IMR-90 (cell line): ENCODE data around the gene ARFIP1. TPM values are rescaled to one million over a fixed set of nuclear protein-coding genes. Genes with fewer than 3 reads are reported as not detected.

Source experiments
- ATAC-seq: fragments of 200-7000 bp; cut with Tn5 transposase; 2 replicates; pipeline ENCODE4 v1.9.1; 2020; ENCODE audit warnings: low read depth, mild to moderate bottlenecking, moderate library complexity
- Bru-seq: library from RNA; stranded (reverse); fragments of 400-500 nt; gene quantifications from one replicate; lab custom pipeline; 2021; lab: Mats Ljungman, UMichigan
- BruChase-seq, 2 experiments: library from RNA; stranded (reverse); fragments of 400-500 nt; gene quantifications; one replicate each; lab custom pipeline; 2021; lab: Mats Ljungman, UMichigan
- BruUV-seq: library from RNA; stranded (reverse); fragments of 400-500 nt; replicated peaks from 2 replicates; lab custom pipeline; 2021; lab: Mats Ljungman, UMichigan
- CTCF ChIA-PET: fragments of 300-600 bp; formaldehyde crosslinking; extraction: SDS; loops from one replicate; lab custom pipeline; 2021; ENCODE audit warnings: antibody characterized with exemption; lab: Yijun Ruan, JAX
- POLR2A ChIA-PET: fragments of 300-600 bp; sonication (Branson Sonifier 250); formaldehyde crosslinking; loops from one replicate; lab custom pipeline; 2022; ENCODE audit warnings: antibody characterized with exemption; ENCODE audit not compliant: unreplicated experiment; lab: Charles Lee
- DNase-seq: peaks from one replicate; pipeline ENCODE4 v3.0.0; 2013
- H2AFZ ChIP-seq: replicated peaks from 2 replicates; pipeline ENCODE3; 2013; ENCODE audit warnings: low read length, mild to moderate bottlenecking; ENCODE audit not compliant: poor library complexity
- H2AK5ac ChIP-seq: 2 replicates; pipeline ENCODE4 v1.6.1; 2013; ENCODE audit warnings: low read depth, low read length, inconsistent platforms
- H2AK9ac ChIP-seq: replicated peaks from 2 replicates; pipeline ENCODE3; 2013; ENCODE audit warnings: mild to moderate bottlenecking, low read depth, low read length, moderate library complexity; ENCODE audit not compliant: poor library complexity
- H2BK120ac ChIP-seq: 2 replicates; pipeline ENCODE4 v1.6.1; 2013; ENCODE audit warnings: low read depth, low read length, inconsistent platforms
- H2BK15ac ChIP-seq: 3 replicates; pipeline ENCODE4 v1.6.1; 2013; ENCODE audit warnings: low read depth, low read length, inconsistent platforms
- H2BK20ac ChIP-seq: 2 replicates; pipeline ENCODE4 v1.6.1; 2013; ENCODE audit warnings: low read depth, mild to moderate bottlenecking, inconsistent platforms, low read length, moderate library complexity
- H2BK5ac ChIP-seq: 2 replicates; pipeline ENCODE4 v1.6.1; 2013; ENCODE audit warnings: mild to moderate bottlenecking, low read depth, low read length, inconsistent platforms; ENCODE audit not compliant: poor library complexity, severe bottlenecking
- H3K14ac ChIP-seq: replicated peaks from 2 replicates; pipeline ENCODE4 v1.6.1; 2013; ENCODE audit warnings: low read depth, low read length, inconsistent platforms
- H3K18ac ChIP-seq: 2 replicates; pipeline ENCODE4 v1.6.1; 2013; ENCODE audit warnings: low read depth, low read length, control low read depth
- H3K23ac ChIP-seq: 2 replicates; pipeline ENCODE4 v1.6.1; 2013; ENCODE audit warnings: low read depth, low read length, inconsistent platforms
- H3K27ac ChIP-seq: 2 replicates; pipeline ENCODE4 v1.5.1; 2013; ENCODE audit warnings: mild to moderate bottlenecking, control low read depth, low read length; ENCODE audit not compliant: insufficient read depth
- H3K27me3 ChIP-seq: 2 replicates; pipeline ENCODE4 v1.6.1; 2013; ENCODE audit warnings: low read length; ENCODE audit not compliant: control insufficient read depth, insufficient read depth
- H3K36me3 ChIP-seq: 2 replicates; pipeline ENCODE4 v1.6.1; 2013; ENCODE audit warnings: low read length, mixed read lengths; ENCODE audit not compliant: control insufficient read depth, insufficient read depth
- H3K4ac ChIP-seq: 2 replicates; pipeline ENCODE4 v1.6.1; 2013; ENCODE audit warnings: low read depth, low read length, inconsistent platforms
- H3K4me1 ChIP-seq: 2 replicates; pipeline ENCODE4 v1.6.1; 2013; ENCODE audit warnings: low read length, mixed read lengths; ENCODE audit not compliant: control insufficient read depth, insufficient read depth
- H3K4me2 ChIP-seq: 2 replicates; pipeline ENCODE4 v1.6.1; 2013; ENCODE audit warnings: low read depth, mild to moderate bottlenecking, control low read depth, low read length, moderate library complexity
- H3K4me3 ChIP-seq: 2 replicates; pipeline ENCODE4 v1.5.1; 2013; ENCODE audit warnings: low read depth, mild to moderate bottlenecking, control low read depth, low read length, moderate library complexity; ENCODE audit not compliant: insufficient read depth
- H3K56ac ChIP-seq: 2 replicates; pipeline ENCODE4 v1.6.1; 2013; ENCODE audit warnings: low read length, inconsistent platforms; ENCODE audit not compliant: insufficient read depth; ENCODE audit errors: extremely low read depth
- H3K79me1 ChIP-seq, 2 experiments: 2 replicates each; pipeline ENCODE4 v1.6.1; 2013; ENCODE audit warnings: low read length in 2 of 2, inconsistent platforms in 1 of 2, low read depth in 1 of 2
- H3K9ac ChIP-seq: 2 replicates; pipeline ENCODE4 v1.6.1; 2013; ENCODE audit warnings: low read depth, low read length, control low read depth
- H3K9me1 ChIP-seq: 2 replicates; pipeline ENCODE4 v1.6.1; 2013; ENCODE audit warnings: low read length, inconsistent platforms; ENCODE audit not compliant: insufficient read depth
- H3K9me3 ChIP-seq: 2 replicates; pipeline ENCODE4 v1.6.1; 2013; ENCODE audit warnings: low read length; ENCODE audit not compliant: control insufficient read depth, insufficient read depth
- H4K20me1 ChIP-seq: 2 replicates; pipeline ENCODE4 v1.6.1; 2013; ENCODE audit warnings: low read length, inconsistent platforms; ENCODE audit not compliant: insufficient read depth
- H4K5ac ChIP-seq: 2 replicates; pipeline ENCODE4 v1.6.1; 2013; ENCODE audit warnings: mild to moderate bottlenecking, low read depth, low read length, control low read depth
- H4K8ac ChIP-seq, 2 experiments: 2 replicates each; pipeline ENCODE4 v1.6.1; 2013; ENCODE audit warnings: low read depth in 2 of 2, low read length in 2 of 2, control low read depth in 1 of 2, inconsistent platforms in 1 of 2
- H4K91ac ChIP-seq: 2 replicates; pipeline ENCODE4 v1.6.1; 2013; ENCODE audit warnings: low read depth, low read length, inconsistent platforms; ENCODE audit not compliant: insufficient read depth
- MAZ ChIP-seq: IDR thresholded peaks from 2 replicates; pipeline ENCODE4 v1.6.1; 2012; ENCODE audit warnings: low read depth, mild to moderate bottlenecking, low read length, improper control_type of control experiment, moderate library complexity, borderline replicate concordance
- MXI1 ChIP-seq: IDR thresholded peaks from 2 replicates; pipeline ENCODE4 v1.6.1; 2012; ENCODE audit warnings: low read depth, mild to moderate bottlenecking, low read length, moderate library complexity, borderline replicate concordance
- POLR2A ChIP-seq: IDR thresholded peaks from 2 replicates; pipeline ENCODE4 v1.6.1; 2012; ENCODE audit warnings: mild to moderate bottlenecking, low read depth, low read length
- RAD21 ChIP-seq: IDR thresholded peaks from 2 replicates; pipeline ENCODE4 v1.6.1; 2012; ENCODE audit warnings: low read length, improper control_type of control experiment
- RCOR1 ChIP-seq: IDR thresholded peaks from 2 replicates; pipeline ENCODE4 v1.6.1; 2012; ENCODE audit warnings: mild to moderate bottlenecking, low read length, improper control_type of control experiment; ENCODE audit not compliant: insufficient replicate concordance
- SMC3 ChIP-seq: fragments of 150-350 bp; IDR thresholded peaks from 2 replicates; pipeline ENCODE4 v1.6.1; 2016; ENCODE audit warnings: low read depth, mild to moderate bottlenecking, antibody characterized with exemption, low read length, moderate library complexity
- WGBS, 2 experiments: methylation state at CpG; one replicate each; pipeline versions ENCODE4 v1.1.5 to v1.1.7; 2013; ENCODE audit warnings: missing lambda C conversion rate in 2 of 2; ENCODE audit not compliant: insufficient read length in 1 of 2; ENCODE audit errors: extremely low coverage in 2 of 2; 5-methylcytosine and 5-hydroxymethylcytosine counted together
- dilution Hi-C: fragments of 300-500 bp; cut with HindIII; formaldehyde crosslinking; loops from one replicate; pipeline ENCODE4 v1.14.3; 2018; ENCODE audit warnings: low sequenced_read_pairs; ENCODE audit not compliant: unreplicated experiment
- in situ Hi-C: fragments of 300-500 bp; cut with MboI; formaldehyde crosslinking; loops from 3 replicates; pipeline ENCODE4 v1.14.3; 2019; ENCODE audit warnings: low sequenced_read_pairs, inconsistent platforms, mixed read lengths
- intact Hi-C: fragments of 100-400 bp; cut with micrococcal nuclease; formaldehyde crosslinking; loops from 2 replicates; pipeline ENCODE4 v1.10.0; 2022
- long read RNA-seq: library from polyadenylated mRNA; unstranded; transcript quantifications from one replicate; pipeline ENCODE4 v2.0.0, GENCODE V29; 2021; ENCODE audit not compliant: unreplicated experiment
- polyA plus RNA-seq, 3 experiments: library from polyadenylated mRNA; depleted of rRNA; stranded (reverse); fragments of >200 nt; gene quantifications; 2 replicates each; pipeline ENCODE4 v1.2.3, GENCODE V29; 2012; ENCODE audit warnings: low replicate concordance in 1 of 3
- total RNA-seq: library from RNA; depleted of rRNA; stranded (reverse); fragments of >200 nt; gene quantifications from 2 replicates; pipeline ENCODE4 v1.2.3, GENCODE V29; 2012; rRNA removed
- TF ChIP-seq, protein P1 (sequence below): conservative IDR thresholded peaks from 2 replicates; pipeline ENCODE4 v1.5.1; 2012; ENCODE audit warnings: mild to moderate bottlenecking, low read depth, low read length, improper control_type of control experiment
- TF ChIP-seq, protein P2 (sequence below): fragments of 150-350 bp; IDR thresholded peaks from 2 replicates; pipeline ENCODE4 v1.6.1; 2016; ENCODE audit warnings: low read depth, mild to moderate bottlenecking, low read length, moderate library complexity, borderline replicate concordance

The ARFIP1 gene, protein sequence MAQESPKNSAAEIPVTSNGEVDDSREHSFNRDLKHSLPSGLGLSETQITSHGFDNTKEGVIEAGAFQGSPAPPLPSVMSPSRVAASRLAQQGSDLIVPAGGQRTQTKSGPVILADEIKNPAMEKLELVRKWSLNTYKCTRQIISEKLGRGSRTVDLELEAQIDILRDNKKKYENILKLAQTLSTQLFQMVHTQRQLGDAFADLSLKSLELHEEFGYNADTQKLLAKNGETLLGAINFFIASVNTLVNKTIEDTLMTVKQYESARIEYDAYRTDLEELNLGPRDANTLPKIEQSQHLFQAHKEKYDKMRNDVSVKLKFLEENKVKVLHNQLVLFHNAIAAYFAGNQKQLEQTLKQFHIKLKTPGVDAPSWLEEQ
- total RNA-seq = 30.5 and 37.5 TPM in 2 replicates
- 12.7 and 13.8 TPM in 2 replicates for polyA plus RNA-seq (2012; rRNA removed)
- 1.9 and 3.3 TPM in 2 replicates for polyA plus RNA-seq (2012; cell fraction: cytosol; rRNA removed)
- polyA plus RNA-seq (2012; cell fraction: nucleus; rRNA removed; ENCODE audit: low replicate concordance) = 0.71 and 6.6 TPM in 2 replicates
- Bru-seq, nascent RNA = percentile 81 among the genes with signal in this experiment
- BruChase-seq, experiment 1, labeled RNA remaining after a 6-hour chase = percentile 70 among the genes with signal in this experiment
- percentile 77 among the genes with signal in this experiment for BruChase-seq, experiment 2, labeled RNA remaining after a 2-hour chase
- long read RNA-seq, transcript ARFIP1-201 (9 exons, 3,111 nt) = major isoform, 10 of 26 reads
- long read RNA-seq, transcript ARFIP1-202 (8 exons, 1,302 nt) = minor isoform, 8 of 26 reads
- long read RNA-seq, partial matches to known transcripts = 3 of 26 reads
- long read RNA-seq, other reads (novel, unspliced or antisense) = 3 of 26 reads

DNA sequence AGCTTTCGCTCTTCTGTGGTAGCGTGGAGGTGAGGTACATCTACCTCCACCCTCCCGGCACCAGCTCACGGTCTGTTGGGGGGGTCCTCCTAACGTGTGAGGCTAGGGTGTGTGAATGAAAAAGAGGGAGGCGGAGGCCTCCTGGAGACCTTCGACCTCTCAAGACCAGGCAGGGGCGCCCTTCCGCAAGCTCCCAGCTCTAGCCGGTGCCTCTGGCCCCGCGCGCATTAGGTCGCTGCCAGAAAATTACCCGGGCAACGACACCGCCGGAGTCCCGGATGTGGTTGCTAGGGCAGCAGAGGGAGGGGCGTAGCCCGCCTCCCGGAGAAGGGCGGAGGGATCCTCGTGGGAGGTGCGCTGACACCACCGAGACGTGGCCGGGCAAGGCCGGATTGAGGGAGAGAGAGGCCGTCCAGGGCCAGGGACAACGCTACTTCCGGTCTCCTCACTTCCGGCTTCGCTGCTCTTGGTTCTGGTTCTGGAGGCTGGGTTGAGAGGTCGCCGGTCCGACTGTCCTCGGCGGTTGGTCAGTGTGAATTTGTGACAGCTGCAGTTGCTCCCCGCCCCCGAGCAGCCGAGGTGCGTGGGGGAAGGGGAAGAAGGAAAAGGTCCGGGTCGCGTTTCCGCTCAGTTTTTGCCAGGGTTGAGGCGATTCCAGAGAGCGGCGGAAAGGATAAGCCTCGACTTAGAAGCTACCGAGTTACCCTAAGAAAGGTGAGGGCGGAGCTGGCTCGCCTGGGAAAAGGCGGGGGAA, at the start of gene ARFIP1, which contains the start of gene TIGD4:
ARFIP1 (plus strand) TSS at position 442 of the 754 bp plus-strand sequence. CDS start 49,680 bp downstream, outside the sequence.
TIGD4 (minus strand) TSS at position 218 of the 754 bp plus-strand sequence. CDS start 8,726 bp downstream, outside the sequence.
- 0% methylated on average over 15 of the region's 55 CpGs; no CpG with 5 or more reads in 1 of the 2 experiments for WGBS, 2 experiments
- peak within 1 kb of the TSS; percentile 13; the same call in 1 of the 2 replicates for H2AK5ac ChIP-seq
- peak within 1 kb of the TSS; percentile 43 for H4K5ac ChIP-seq
- H3K79me1 ChIP-seq = peaks cover 5 to 26% of the 10 kb centered on the region in 2 experiments; a peak in 3 of 4 replicates
- intact Hi-C loops = loop anchor here (1.0 to 5.0 kb wide), 3 partner anchors 158 to 303 kb away; partner anchors contain the start of genes FBXW7 and FHDC1
- 0 out of 2 replicates have a peak, but pooled peaks cover 4% of the 10 kb centered on the region for H4K20me1 ChIP-seq
- peak within 1 kb of the TSS; percentile 95 for H2AK9ac ChIP-seq
- H3K14ac ChIP-seq = peak within 1 kb of the TSS; percentile 82
- peak within 1 kb of the TSS; percentile 70 for H3K27ac ChIP-seq
- peaks cover 6% of the 10 kb centered on the region; the same call in 1 of the 2 replicates for H3K27me3 ChIP-seq
- POLR2A ChIA-PET = interaction anchor here (0.8 kb wide), 1 partner anchor 18 kb away, joined by 3 read pairs; no protein-coding TSS in a partner anchor
- H2BK15ac ChIP-seq = no peak within 1 kb of the TSS; the same call in 2 of the 3 replicates
- H3K9ac ChIP-seq = peak within 1 kb of the TSS; percentile 78
- CTCF ChIA-PET = interaction anchor here (0.6 to 1.6 kb wide), 4 partner anchors 30 to 335 kb away, joined by 3 to 5 read pairs (median 3); no protein-coding TSS in a partner anchor
- H2BK5ac ChIP-seq = peak within 1 kb of the TSS; percentile 66
- H3K36me3 ChIP-seq = no peaks in the 10 kb centered on the region
- peak within 1 kb of the TSS; percentile 75 for H3K56ac ChIP-seq
- peak within 1 kb of the TSS; percentile 96 for H3K4me2 ChIP-seq
- TF ChIP-seq POLR2A = peak; percentile 77
- TF ChIP-seq, protein P1, sequence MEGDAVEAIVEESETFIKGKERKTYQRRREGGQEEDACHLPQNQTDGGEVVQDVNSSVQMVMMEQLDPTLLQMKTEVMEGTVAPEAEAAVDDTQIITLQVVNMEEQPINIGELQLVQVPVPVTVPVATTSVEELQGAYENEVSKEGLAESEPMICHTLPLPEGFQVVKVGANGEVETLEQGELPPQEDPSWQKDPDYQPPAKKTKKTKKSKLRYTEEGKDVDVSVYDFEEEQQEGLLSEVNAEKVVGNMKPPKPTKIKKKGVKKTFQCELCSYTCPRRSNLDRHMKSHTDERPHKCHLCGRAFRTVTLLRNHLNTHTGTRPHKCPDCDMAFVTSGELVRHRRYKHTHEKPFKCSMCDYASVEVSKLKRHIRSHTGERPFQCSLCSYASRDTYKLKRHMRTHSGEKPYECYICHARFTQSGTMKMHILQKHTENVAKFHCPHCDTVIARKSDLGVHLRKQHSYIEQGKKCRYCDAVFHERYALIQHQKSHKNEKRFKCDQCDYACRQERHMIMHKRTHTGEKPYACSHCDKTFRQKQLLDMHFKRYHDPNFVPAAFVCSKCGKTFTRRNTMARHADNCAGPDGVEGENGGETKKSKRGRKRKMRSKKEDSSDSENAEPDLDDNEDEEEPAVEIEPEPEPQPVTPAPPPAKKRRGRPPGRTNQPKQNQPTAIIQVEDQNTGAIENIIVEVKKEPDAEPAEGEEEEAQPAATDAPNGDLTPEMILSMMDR = peak; percentile 12; the same call in 1 of the 2 replicates
- TF ChIP-seq RCOR1 = no peak
- TF ChIP-seq MXI1 = peak; percentile 96
- TF ChIP-seq, protein P2, sequence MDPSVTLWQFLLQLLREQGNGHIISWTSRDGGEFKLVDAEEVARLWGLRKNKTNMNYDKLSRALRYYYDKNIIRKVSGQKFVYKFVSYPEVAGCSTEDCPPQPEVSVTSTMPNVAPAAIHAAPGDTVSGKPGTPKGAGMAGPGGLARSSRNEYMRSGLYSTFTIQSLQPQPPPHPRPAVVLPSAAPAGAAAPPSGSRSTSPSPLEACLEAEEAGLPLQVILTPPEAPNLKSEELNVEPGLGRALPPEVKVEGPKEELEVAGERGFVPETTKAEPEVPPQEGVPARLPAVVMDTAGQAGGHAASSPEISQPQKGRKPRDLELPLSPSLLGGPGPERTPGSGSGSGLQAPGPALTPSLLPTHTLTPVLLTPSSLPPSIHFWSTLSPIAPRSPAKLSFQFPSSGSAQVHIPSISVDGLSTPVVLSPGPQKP = 0 out of 2 replicates have a peak, but pooled peaks have one; percentile 14
- TF ChIP-seq RAD21 = peak; percentile 21; the same call in 1 of the 2 replicates
- TF ChIP-seq SMC3 = no peak
- TF ChIP-seq MAZ = peak; percentile 96; the same call in 1 of the 2 replicates
- H4K91ac ChIP-seq = peak within 1 kb of the TSS; percentile 34; the same call in 1 of the 2 replicates
- peak within 1 kb of the TSS; percentile 75 for H3K23ac ChIP-seq
- H3K4me3 ChIP-seq = peak within 1 kb of the TSS; percentile 79
- H4K8ac ChIP-seq = peak within 1 kb of the TSS; percentile 15 to 81
- DNase-seq (peak; percentile 96), ATAC-seq (peak; percentile 98)
- H3K9me1 ChIP-seq = peaks cover under 1% of the 10 kb centered on the region; the same call in 1 of the 2 replicates
- H2BK120ac ChIP-seq = peak within 1 kb of the TSS; percentile 33
- peak within 1 kb of the TSS; percentile 15 for H3K18ac ChIP-seq
- H3K4me1 ChIP-seq = no peaks in the 10 kb centered on the region
- in situ Hi-C loops = no loop called here
- H2AFZ ChIP-seq = peak within 1 kb of the TSS; percentile 97
- H3K9me3 ChIP-seq = no peaks in the 10 kb centered on the region
- H3K4ac ChIP-seq = peak within 1 kb of the TSS; percentile 71
- dilution Hi-C loops = no loop called here
- BruUV-seq = no TSS peak
- no peak within 1 kb of the TSS for H2BK20ac ChIP-seq
